CD4-positive, alpha-beta T cell treated with Interferon alpha-2 for 1 hour (primary cell): Measurements from ENCODE around the gene PRKCD.

Experiments
- DNase-seq, 2 donors: peaks; one replicate each; pipeline ENCODE4 v3.0.0-alpha.2; 2020 to 2022

The PRKCD gene

DNA sequence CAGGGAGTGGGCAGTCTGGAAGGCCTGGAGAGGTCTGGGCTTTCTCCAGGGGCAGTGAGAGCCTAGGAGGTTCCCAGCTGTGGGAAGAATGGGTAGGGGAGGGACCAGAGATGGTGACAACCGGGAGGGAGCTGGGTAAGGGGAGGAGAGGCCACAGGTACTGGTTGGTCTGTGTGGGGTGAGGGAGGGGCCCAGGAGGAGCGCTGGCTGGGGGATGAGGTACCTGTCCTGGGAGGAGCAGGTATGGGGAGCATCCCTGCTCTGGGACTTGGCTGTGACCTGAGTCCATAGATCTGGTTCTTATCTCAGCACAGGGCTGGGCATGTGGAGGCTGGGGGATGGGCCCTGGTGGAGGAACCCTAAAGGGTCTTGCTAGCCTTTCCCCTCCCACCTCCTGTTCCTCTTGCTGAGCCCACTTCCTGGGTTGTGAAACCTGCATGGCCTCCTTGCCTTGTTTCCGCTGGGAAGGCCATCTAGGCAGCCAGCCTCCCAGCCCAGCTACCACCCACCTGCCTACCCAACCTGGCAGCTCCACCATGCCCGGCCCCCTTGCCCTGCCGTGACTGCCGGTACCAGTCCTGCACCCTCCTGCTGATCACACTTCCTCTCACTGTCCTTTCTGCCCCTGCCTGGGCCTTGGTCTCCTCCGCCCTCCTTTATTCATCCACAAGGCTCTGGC is 11.0 kb downstream of the PRKCD start:
- no peak for DNase-seq

GRCh38 chr3:53173107-53173506 is 12.1 kb downstream of the PRKCD start:
- DNase-seq = no peak

GRCh38 chr3:53174346-53175250 is 13.6 kb downstream of the PRKCD start:
- DNase-seq = no peak

GRCh38 chr3:53175613-53176540 is 14.9 kb downstream of the PRKCD start:
- DNase-seq = no peak

DNA sequence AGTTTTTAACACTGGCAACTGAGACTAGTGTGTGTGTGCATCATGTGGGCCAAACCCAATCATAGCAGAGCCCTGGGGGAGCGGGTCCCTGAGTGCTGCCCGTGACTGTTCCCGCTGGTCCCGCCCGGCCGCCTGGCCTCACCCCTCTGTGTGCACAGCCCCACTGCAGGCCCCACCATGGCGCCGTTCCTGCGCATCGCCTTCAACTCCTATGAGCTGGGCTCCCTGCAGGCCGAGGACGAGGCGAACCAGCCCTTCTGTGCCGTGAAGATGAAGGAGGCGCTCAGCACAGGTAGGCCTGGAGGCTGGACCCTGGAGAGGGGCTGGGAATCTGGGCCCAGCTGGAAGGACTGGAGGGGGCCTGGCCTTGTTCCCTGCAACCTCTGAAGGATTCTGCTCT is 17.2 kb downstream of the PRKCD start:
- no peak for DNase-seq

GRCh38 chr3:53179580-53179979 is 18.6 kb downstream of the PRKCD start:
- no peak for DNase-seq

GRCh38 chr3:53180305-53181023 is 19.5 kb downstream of the PRKCD start:
- peak in 1 of 2 donors; percentile 66 for DNase-seq

GRCh38 chr3:53181024-53181371 is 20.0 kb downstream of the PRKCD start:
- no peak for DNase-seq

DNA sequence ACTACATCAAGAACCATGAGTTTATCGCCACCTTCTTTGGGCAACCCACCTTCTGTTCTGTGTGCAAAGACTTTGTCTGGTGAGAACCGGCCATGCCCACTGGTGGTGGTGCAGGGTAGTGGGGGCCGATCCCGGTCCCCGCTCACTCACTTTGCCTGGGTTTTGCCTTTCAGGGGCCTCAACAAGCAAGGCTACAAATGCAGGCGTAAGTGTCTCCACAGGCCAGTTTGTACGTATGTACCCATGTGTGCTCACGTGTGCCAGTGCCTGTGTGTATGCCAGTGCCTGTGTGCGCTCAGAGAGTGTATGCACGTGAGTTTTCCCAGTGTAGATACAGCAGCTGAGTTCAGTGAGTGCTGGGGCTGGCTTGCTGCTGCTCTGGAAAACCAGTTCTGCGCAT is 20.5 kb downstream of the PRKCD start:
- DNase-seq = no peak

DNA sequence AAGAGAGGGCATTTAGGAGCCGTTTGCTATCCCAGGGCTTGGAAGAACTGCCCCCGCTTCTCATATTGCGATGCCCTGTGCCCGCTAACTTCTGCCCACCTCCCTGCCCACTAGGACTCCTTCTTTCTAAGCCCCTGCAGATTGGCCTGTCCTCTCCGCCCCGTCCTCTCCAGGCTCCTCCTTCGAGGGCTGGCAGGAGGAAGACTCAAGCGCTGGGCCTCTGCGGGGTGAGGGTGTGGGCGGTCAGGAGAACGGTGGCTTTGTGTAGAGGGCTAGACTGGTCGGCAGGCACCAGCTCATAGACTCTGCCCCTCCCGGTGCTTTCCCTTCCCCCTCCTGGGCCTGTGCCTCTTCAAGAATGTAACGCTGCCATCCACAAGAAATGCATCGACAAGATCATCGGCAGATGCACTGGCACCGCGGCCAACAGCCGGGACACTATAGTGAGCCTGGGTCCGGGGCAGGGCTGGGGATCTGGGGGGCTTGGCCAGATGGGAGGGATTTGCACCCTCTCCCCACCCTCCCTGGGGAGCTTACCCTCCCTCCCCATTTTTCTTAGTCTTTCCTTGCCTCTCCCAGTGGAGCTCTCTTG is 21.9 kb downstream of the PRKCD start:
- no peak for DNase-seq

DNA sequence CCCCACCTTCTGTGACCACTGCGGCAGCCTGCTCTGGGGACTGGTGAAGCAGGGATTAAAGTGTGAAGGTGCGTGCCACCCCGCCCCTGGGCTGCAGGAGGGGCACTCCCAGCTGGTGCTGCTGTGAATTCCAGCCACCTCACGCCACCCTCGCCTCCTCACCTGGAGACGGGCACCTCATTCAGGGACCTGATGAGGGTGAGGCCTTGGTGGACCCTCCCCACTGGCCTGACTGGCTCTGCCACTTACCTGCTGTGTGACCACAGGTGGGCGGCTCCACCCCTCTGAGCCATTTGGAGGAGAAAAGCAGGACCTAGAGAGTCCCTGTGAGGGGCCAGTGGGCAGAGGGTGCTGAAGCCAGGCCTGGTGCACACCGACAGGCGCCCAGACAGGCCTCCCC is 22.5 kb downstream of the PRKCD start:
- DNase-seq = no peak

DNA sequence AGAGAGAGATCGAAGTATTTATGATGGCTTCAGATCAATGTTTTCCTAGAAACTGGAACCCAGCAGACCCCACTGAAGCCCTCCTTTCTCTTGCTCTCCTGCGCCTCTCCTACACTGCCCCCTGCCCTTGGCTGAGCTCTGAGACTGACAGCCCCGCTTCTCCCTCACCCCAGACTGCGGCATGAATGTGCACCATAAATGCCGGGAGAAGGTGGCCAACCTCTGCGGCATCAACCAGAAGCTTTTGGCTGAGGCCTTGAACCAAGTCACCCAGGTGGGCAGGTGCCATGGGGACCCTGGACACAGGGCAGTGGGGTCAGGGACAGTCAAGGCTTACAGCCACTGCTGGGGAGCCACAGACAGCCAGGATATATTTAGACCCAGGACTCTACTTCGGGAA is 23.7 kb downstream of the PRKCD start:
- no peak for DNase-seq

DNA sequence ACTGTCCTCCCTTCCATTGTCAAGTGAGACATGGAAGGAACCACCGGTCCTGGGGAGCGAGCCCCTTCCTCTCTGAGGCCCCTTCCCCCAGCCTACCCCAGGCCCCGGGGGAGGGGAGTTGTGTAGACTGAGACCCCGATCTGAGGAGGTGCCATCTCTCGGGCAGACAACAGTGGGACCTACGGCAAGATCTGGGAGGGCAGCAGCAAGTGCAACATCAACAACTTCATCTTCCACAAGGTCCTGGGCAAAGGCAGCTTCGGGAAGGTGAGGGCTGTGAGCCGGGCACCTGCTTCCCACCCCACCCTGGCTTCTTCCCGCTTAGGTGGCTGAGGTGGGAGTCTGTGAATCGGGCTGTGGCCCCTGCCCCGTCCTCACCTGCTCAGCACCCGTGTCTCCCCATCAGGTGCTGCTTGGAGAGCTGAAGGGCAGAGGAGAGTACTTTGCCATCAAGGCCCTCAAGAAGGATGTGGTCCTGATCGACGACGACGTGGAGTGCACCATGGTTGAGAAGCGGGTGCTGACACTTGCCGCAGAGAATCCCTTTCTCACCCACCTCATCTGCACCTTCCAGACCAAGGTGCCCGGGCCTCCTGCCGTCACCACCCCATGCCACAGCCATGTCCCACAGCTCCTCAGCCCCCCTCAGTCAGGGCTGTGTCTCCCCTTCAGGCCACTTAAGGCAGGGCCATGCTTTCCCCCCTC is 24.9 kb downstream of the PRKCD start:
- DNase-seq = no peak

GRCh38 chr3:53186726-53187125 is 25.7 kb downstream of the PRKCD start:
- no peak for DNase-seq

DNA sequence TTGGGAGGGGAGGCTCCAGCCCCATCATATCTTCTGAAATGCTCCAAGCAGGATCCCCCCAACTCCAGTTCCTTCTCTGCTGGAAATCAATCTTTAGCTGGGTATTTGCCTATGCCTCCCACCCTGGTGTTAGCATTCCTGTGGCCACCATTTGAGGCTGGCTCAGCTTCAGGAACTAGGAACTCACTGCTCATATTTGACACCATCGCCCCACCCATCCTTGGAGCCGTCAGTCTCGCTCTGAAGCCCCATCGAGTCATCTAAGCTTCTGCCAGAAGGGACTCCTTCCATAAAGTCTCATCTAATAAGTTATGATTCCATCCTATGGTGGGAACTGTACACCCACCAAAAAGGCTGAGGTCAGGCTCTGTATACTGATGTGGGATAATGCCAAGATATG is 26.4 kb downstream of the PRKCD start:
- DNase-seq = no peak

DNA sequence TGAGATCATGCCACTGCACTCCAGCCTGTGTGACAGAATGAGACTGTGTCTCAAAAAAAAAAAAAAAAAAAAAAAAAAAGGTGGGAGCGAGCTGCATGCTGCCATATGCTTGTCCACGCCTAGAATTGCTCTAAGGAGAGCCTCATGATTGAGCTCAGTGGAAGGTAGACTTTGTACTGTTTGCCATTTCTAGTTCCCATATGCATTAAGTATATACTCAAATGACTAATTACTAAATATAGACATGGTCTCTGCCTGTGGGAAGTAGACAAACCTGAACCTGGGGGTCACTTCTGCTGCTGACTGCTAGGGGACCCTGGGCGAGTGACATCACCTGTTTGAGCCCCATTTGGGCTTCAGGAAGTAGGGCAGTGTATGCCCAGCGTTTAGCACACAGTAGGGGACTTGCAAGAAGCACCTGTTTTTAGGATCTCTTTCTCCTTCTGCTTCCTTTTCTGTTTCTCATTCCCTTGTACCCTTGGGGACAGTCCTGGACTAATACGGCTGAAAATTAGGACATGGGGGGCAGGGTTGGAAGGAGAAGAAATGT is 27.2 kb downstream of the PRKCD start:
- DNase-seq = no peak

GRCh38 chr3:53188720-53189119 is 27.7 kb downstream of the PRKCD start:
- DNase-seq = no peak

GRCh38 chr3:53189276-53189675 is 28.3 kb downstream of the PRKCD start:
- DNase-seq = no peak

DNA sequence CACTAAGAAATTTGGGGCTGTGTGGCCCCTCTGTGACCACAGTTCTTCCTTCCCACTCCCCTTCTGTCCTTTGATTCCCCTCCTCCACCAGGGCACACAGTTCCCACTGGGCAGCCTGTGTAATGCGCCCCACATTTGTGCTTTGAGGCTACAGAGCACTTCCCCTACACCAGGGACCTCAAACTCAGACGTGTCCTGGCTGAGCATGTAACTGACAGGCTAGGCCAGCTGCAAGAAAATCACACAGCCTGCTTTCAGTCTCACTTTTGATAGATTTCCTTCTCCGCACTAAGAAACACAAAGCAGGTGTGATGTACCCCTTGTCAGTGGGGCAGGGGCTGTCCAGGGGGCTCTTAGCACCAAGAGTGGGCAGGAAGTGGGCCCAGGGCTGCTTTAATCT is 29.6 kb downstream of the PRKCD start:
- no peak for DNase-seq

- no peak for DNase-seq
These were observed 30.9 kb downstream of the PRKCD start for GRCh38 chr3:53191836-53192480.

GRCh38 chr3:53192608-53193007 is 31.6 kb downstream of the PRKCD start:
- no peak for DNase-seq
